HEK293T (cell line): ENCODE results near the gene CCSER1.

Experiments
- CTCF ChIA-PET: fragments of 350-600 bp; formaldehyde crosslinking; extraction: SDS; loops from one replicate; lab custom pipeline; 2021; ENCODE audit warnings: antibody characterized with exemption, inconsistent platforms; lab: Yijun Ruan, JAX
- POLR2A ChIA-PET: fragments of 350-600 bp; formaldehyde crosslinking; extraction: SDS; loops from one replicate; lab custom pipeline; 2020; ENCODE audit warnings: antibody characterized with exemption, inconsistent platforms; lab: Yijun Ruan, JAX
- DNase-seq: peaks from one replicate; pipeline ENCODE4 v3.0.0; 2012; ENCODE audit warnings: mixed read lengths; ENCODE audit errors: extremely low spot score
- ARNT ChIP-seq: fragments of 450-650 bp; IDR thresholded peaks from 2 replicates; pipeline ENCODE4 v1.6.1; 2017; ENCODE audit warnings: mild to moderate bottlenecking
- BHLHE40 ChIP-seq: fragments of 450-650 bp; IDR thresholded peaks from 2 replicates; pipeline ENCODE4 v1.6.1; 2016; ENCODE audit warnings: mild to moderate bottlenecking, moderate library complexity, borderline replicate concordance
- CTBP1 ChIP-seq: fragments of 450-650 bp; IDR thresholded peaks from 2 replicates; pipeline ENCODE4 v1.6.1; 2016; ENCODE audit warnings: borderline replicate concordance
- ELF4 ChIP-seq: fragments of 450-650 bp; IDR thresholded peaks from 2 replicates; pipeline ENCODE4 v1.6.1; 2017; ENCODE audit warnings: antibody characterized with exemption
- FOXA1 ChIP-seq: fragments of 450-650 bp; IDR thresholded peaks from 2 replicates; pipeline ENCODE4 v1.6.1; 2016; ENCODE audit warnings: mild to moderate bottlenecking
- FOXK2 ChIP-seq: fragments of 450-650 bp; IDR thresholded peaks from 2 replicates; pipeline ENCODE4 v1.6.1; 2016; ENCODE audit warnings: mild to moderate bottlenecking
- FOXM1 ChIP-seq: fragments of 450-650 bp; IDR thresholded peaks from 2 replicates; pipeline ENCODE4 v1.6.1; 2017; ENCODE audit warnings: mild to moderate bottlenecking, borderline replicate concordance
- HDGF ChIP-seq: fragments of 450-650 bp; IDR thresholded peaks from 2 replicates; pipeline ENCODE4 v1.6.1; 2017; ENCODE audit warnings: antibody characterized with exemption, borderline replicate concordance
- L3MBTL2 ChIP-seq: fragments of 450-650 bp; conservative IDR thresholded peaks from 2 replicates; pipeline ENCODE4 v1.6.1; 2016; ENCODE audit warnings: mild to moderate bottlenecking
- LEF1 ChIP-seq: fragments of 450-650 bp; IDR thresholded peaks from 2 replicates; pipeline ENCODE4 v1.6.1; 2017; ENCODE audit warnings: mild to moderate bottlenecking, borderline replicate concordance
- NFRKB ChIP-seq: fragments of 450-650 bp; IDR thresholded peaks from 2 replicates; pipeline ENCODE4 v1.6.1; 2016; ENCODE audit warnings: mild to moderate bottlenecking, moderate library complexity
- PKNOX1 ChIP-seq: fragments of 450-650 bp; IDR thresholded peaks from 2 replicates; pipeline ENCODE4 v1.6.1; 2016
- SP1 ChIP-seq: fragments of 450-650 bp; IDR thresholded peaks from 2 replicates; pipeline ENCODE4 v1.6.1; 2017
- SUZ12 ChIP-seq: fragments of 450-650 bp; IDR thresholded peaks from 2 replicates; pipeline ENCODE4 v1.6.1; 2016; ENCODE audit warnings: mild to moderate bottlenecking
- TARDBP ChIP-seq: fragments of 450-650 bp; IDR thresholded peaks from 2 replicates; pipeline ENCODE4 v1.6.1; 2016
- ZNF384 ChIP-seq: fragments of 450-650 bp; IDR thresholded peaks from 2 replicates; pipeline ENCODE4 v1.6.1; 2016

Gene CCSER1

DNA sequence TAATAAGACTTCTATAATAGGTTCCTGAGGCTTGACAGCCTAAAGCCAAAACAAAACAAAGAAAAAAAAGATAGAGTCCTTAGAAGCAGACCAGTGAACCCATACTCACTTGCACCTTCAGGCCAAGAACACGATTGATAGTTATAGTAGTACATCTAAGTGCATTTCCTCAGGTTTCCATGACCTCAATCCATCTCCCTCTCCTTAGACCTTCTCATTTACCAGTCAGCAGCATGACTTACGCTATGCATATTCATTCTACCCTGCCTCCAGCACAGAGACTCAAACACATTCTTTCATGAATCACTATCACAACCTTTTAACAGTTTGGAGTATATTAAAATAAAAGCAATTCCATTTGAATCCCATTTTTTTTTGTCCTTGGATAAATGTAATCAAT lies 855.6 kb downstream of the CCSER1 start:
- CTCF ChIA-PET, result interaction anchor here (0.6 kb wide), 1 partner anchor 520 kb away, joined by 3 read pairs; no protein-coding TSS in a partner anchor
- no peak for DNase-seq
- no peak for TF ChIP-seq SUZ12
- TF ChIP-seq PKNOX1, result no peak
- TF ChIP-seq L3MBTL2, result no peak
- no peak for TF ChIP-seq FOXA1
- TF ChIP-seq LEF1, result no peak
- no peak for TF ChIP-seq ZNF384
- no peak for TF ChIP-seq TARDBP
- no peak for TF ChIP-seq NFRKB
- no peak for TF ChIP-seq ARNT
- TF ChIP-seq SP1, result no peak
- no peak for TF ChIP-seq FOXM1
- TF ChIP-seq FOXK2, result no peak
- TF ChIP-seq HDGF, result no peak
- TF ChIP-seq ELF4, result no peak
- no peak for TF ChIP-seq BHLHE40
- no peak for TF ChIP-seq CTBP1
- POLR2A ChIA-PET, result no interaction called here

DNA sequence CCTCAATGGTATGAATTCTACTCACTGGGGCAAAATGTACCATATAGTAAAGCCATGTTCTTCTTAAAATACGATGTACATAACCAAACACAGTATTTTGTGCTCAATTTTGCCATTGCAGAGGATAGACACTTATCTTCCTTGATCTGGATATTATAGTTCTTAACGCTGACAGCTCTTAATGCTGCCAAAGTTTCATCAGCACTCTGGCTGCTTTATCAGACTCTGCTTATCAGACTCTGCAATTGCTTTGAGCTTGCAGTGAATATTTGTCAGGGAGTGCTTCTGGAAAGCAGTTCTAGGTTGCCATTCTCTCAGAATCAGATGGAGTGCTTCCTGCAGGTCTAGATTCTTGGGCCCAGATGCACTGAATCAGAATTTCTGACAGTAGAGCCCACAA lies 863.1 kb downstream of the CCSER1 start:
- ChIA-PET CTCF (no interaction called here), POLR2A (no interaction called here)
- TF ChIP-seq CTBP1 (no peak), L3MBTL2 (no peak), ELF4 (no peak), TARDBP (no peak), ARNT (no peak), FOXA1 (no peak), ZNF384 (no peak), NFRKB (no peak), SUZ12 (no peak), SP1 (no peak), PKNOX1 (no peak), FOXK2 (no peak), HDGF (no peak), BHLHE40 (no peak), LEF1 (no peak), FOXM1 (no peak)
- DNase-seq, result no peak

DNA sequence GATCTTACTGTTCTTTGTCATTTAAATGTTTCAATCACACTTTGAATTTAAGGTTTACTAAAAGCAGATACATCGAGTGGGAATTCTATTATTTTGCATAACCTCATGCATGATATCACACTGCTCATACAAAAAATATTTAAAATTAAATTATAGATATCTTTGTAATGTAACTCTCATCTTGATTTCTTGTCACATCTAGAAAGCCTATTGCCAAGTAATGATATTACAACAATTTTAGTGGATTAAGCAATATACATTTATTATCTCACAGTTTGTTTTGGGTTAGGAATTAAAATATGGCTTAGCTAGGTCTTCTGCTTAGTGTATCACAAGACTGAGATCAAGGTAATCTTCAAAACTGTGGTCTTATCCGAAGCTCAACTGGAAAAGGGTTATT lies 865.0 kb downstream of the CCSER1 start:
- TF ChIP-seq NFRKB (no peak), L3MBTL2 (no peak), ZNF384 (no peak), FOXK2 (no peak), FOXM1 (no peak), ELF4 (no peak), ARNT (no peak), PKNOX1 (no peak), LEF1 (no peak), SUZ12 (no peak)
- DNase-seq, result no peak
- ChIA-PET CTCF (no interaction called here), POLR2A (no interaction called here)

- ChIA-PET CTCF (no interaction called here), POLR2A (no interaction called here)
- DNase-seq, result no peak
- TF ChIP-seq FOXA1 (no peak), NFRKB (no peak), ARNT (no peak), FOXK2 (no peak), PKNOX1 (no peak), BHLHE40 (no peak), SUZ12 (no peak), L3MBTL2 (no peak), HDGF (no peak), SP1 (no peak), FOXM1 (no peak), ZNF384 (no peak), TARDBP (no peak), LEF1 (no peak), ELF4 (no peak), CTBP1 (no peak)
Measured at GRCh38 chr4:90994851-90995574, 867.8 kb downstream of the CCSER1 start.

DNA sequence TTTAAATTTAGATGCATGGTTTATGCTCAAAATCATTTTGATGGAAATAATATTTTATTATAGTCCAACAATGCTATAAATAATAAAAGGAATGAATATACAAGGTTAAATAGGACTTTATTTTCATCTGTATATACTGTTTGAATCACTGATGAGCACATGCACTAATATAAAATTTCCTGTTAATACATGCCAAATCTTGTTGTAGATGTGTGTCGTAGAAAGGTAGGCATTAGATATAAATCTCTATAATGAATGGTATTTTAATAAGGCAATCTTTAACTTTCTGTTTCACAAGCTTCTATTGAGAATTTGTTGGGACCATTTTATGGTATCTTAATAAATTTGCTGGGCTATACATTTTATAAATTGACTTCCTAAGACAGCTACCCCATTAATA lies 868.8 kb downstream of the CCSER1 start:
- ChIA-PET POLR2A (no interaction called here), CTCF (no interaction called here)
- DNase-seq, result no peak
- TF ChIP-seq LEF1 (no peak), ARNT (no peak), TARDBP (no peak), FOXA1 (no peak), L3MBTL2 (no peak), SP1 (no peak), ELF4 (no peak), HDGF (no peak), ZNF384 (no peak), CTBP1 (no peak), FOXK2 (no peak), BHLHE40 (no peak), FOXM1 (no peak), PKNOX1 (no peak), SUZ12 (no peak)
